AG08395 (cell line): ENCODE data around the gene FGGY.
"Not testable (repeated sequence)": the region's sequence is repeated elsewhere in the genome, so short reads cannot be mapped to it uniquely, and the experiment has no call there.

ENCODE experiments used
- DNase-seq: peaks from one replicate; pipeline ENCODE4 v3.0.0; 2012; ENCODE audit warnings: mixed read lengths, low spot score

The FGGY gene

DNA sequence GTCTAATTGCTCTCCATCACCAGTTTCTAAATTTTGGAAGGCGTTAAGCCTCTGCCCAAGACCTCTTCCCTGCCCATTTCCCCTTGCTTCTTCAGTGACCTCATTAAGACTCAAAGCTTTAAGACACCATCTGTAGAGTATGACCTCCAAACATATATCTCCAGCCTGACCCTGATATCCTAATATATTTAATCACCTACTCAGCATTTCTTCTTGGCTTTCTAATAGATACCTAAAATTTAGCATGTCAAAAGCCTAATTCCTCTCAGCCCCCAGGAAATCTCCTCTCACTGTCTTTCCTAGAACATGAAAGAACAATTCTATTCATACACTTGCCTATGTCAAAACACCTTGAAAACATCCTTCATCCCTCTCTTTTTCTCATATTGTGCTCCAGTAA, 282.3 kb downstream of the FGGY start:
- no peak for DNase-seq

DNA sequence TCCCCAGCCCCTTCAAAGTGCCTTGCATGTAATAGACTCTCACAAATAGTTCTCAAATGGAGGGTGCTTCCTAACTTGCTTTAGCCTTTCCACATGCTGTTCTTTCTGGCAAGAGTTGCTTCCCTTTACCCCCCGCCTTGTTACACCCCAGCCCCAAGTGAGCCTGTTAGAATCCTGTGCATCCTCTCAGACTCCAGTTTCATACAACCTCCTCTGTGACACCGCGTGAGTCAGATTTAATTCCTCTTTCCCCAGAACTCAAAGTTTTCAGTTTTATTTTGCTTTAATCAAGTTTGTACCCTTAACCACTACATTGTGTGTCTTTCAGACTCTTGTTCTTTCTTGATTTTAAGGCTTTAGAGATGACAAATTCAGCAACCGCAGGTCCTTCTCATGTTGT, 283.4 kb downstream of the FGGY start:
- DNase-seq: no peak

DNA sequence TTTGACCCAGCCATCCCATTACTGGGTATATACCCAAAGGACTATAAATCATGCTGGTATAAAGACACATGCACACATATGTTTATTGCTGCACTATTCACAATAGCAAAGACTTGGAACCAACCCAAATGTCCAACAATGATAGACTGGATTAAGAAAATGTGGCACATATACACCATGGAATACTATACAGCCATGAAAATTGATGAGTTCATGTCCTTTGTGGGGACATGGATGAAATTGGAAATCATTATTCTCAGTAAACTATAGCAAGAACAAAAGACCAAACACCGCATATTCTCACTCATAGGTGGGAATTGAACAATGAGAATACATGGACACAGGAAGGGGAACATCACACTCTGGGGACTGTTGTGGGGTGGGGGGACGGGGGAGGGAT, 295.5 kb downstream of the FGGY start:
- DNase-seq: not testable (repeated sequence)

DNA sequence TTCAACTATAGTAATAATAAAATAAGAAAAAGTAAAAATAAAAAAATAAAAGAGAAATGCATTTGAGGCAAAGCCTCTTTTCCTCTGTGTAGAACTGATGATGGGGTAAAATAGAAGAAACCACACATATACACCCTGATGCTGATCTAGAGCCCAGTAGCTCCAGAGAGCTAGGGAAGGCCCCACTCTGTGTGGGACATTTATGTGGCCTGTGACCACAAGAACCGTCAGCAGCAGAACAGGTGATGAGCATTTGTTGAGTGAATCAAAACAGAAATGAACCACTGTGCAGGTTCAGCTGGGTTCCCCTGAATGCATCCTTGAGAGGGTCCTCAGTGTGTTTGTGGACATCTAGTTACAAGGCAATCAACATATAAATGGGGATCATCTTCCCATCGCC, 296.0 kb downstream of the FGGY start:
- no peak for DNase-seq

DNA sequence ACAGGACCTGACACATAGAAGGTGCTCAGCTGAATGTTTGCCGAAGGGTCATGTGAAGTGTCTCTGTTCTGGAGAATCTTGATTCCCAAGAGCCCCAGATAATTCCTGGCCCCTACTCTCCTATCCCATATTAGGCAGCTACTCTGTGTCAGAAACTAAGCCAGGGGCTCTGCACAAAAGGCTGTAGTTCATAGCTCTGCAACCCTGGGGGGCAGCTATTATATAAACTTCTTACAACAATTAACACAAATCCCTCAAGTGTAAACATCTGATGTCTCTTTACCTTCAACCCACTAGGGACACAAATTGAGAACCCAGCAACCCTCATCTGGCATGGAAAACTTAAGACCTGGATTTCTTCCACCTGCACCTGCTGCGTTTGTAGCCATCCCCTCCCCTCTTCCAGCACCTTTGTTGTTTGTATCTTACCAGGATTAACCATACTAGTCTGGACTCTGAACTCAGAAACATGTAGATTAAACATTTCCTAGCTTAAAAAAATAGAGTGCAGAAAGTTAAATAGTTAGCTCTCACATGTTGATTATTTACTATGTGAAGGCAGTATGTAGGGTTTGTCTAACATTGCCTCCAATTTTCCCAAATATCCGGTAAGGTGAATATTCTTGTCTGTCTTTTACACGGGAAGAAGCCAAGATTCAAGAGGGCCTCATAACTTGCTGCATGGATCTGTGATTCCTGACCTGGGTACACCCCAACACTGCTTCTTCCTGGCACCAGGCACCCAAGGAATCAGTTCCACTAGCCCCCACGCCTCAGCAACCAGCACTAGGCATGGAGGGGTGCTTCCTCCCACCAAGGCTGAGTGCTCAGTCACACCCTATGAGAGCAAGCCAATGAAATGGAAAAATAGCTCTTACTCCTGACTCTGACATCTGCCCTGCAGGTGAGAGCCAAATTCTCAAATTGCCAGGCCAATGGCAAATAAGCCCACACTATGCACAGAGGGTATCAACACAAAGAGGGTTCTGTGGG, 297.2 kb downstream of the FGGY start:
- DNase-seq: no peak

DNA sequence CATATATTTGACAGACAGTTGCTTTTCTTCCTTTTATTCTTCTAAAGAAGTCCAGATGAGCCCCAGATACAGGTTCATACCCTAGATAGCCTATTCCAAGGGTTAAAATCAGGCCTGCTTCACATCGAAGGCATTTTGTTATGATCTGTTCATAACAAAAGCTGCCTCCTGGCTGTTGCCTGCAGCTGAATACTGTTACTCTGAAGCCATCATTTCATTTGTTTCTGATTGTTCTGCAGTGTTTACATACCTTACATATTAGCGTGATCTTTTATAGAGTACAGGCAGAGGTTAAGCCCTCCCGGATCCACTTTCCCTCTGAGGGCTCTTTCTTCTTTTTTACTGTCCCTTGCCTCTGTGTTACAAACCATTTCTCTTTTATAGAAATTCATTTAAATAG, 298.9 kb downstream of the FGGY start:
- peak; percentile 72 for DNase-seq

DNA sequence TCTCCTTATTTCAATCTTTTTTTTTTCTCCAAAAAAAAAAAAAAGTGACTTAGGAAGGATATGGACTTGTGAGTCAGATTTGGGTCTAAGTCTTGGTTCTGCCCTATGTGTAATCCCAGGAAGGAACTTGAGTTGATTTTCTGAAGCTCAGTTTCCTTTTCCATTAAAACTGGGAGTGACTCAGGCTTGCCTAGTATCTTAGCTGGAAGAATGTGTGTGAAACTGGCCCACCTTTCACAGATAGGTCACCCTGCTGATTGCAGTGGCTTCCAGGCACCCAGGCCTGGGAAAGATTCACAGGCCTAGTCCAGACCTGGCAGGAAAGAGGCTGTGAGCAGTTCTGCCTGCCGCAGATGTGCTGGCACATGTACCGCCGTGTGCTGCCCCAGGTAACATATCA, 299.5 kb downstream of the FGGY start:
- DNase-seq: peak; percentile 56

DNA sequence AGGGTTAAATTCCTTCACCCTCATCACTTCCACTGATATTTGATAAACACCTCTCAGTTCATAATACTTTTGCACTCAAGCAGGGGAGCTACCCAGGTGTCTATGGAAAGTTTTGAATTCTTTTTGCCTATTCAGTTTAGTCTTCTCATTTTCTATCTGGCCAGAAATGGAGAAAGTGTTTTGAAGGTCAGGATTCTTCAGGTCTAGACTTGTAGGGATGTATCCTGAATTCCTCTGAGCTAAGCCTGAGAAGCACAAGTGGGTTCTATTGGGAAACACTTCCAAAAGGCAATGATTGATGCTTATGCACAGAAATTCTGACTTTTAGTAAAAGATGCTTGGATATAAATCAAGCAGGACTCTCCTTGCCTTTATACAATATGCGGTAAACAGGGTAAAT, 300.1 kb downstream of the FGGY start:
- no peak for DNase-seq

DNA sequence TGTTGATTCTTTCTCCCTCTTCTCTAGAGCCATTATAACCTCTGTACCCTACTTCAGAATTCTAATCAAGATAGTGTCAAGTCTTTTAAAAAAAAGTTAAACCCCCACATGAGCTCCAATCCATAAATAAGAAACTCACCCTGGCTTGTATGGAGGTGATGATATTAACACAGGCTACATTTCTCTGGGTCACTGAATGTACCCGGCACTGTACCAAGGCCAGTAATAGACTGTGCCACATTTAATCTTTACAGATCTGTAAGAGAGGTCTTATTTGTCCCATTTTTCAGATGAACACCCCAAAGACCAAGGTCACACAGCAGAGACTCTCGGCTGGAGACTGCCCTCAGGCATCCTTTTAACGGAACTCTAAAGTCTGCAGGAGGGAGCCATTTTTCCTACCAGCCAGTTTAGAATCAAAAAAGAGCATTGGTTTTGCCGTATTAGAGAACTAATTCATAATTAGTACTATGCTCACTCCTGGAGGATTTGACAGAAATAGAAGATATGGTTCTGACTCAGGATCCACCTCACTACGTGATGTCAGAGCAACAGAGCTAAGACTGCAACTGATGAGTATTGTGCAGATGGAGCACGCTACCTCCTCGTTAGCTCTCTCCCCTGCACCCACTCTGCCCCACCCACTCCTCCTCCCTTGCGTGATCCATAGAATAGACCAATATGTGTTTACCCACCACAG, 300.7 kb downstream of the FGGY start:
- no peak for DNase-seq

DNA sequence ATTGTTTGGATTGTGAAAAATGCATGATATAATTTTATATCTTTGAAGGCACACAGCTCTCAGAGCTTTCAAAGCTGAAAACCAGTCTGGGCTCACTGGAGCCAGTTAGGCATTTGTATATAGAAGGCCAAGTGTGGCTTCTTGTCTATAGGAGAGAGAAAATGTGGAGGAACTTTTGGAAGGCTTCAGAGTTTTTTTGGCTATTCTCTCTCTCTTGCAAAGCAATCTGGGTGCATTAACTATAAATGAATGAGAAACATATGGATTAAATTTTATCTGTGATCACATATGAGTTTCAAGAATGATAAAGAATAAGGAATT, 301.2 kb downstream of the FGGY start:
- DNase-seq: no peak

DNA sequence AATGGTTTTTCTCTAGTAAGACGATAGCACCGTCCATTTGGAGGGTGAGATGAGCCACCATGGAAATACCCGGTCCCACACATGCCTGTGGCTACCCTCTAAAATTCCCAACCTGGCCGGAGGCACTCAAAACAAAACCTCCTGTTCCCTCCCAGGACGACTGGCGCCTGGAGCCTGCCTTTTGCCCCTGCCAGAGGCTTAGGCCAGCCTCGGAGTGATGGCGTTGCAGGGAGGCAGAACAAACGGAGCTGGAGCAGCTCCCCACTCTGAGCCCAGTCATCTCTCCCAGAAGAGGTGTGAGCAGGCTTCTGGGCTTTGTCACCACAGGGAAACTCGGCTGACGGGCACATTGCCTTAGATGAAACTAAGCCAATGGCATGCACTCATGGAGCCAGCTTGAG, 304.1 kb downstream of the FGGY start:
- DNase-seq: peak; percentile 72

DNA sequence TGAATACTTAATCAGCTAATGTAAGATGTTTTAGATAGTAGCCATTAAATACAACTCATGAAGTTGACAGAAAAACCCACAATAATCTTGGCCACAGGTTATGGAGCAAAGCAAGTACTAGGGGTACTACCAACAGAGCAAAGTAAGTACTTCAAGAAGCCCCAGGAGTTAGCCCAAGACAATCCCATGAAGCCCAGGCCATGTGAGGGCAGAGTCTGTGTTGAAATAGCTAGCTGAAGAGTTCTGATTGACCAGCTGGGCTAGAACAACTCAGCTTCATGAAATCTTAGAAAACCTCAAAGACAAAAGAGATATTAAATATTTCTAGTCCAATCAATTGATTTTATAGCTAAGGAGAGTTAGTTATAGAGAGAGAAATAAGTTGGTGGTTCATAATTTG, 304.9 kb downstream of the FGGY start:
- no peak for DNase-seq

DNA sequence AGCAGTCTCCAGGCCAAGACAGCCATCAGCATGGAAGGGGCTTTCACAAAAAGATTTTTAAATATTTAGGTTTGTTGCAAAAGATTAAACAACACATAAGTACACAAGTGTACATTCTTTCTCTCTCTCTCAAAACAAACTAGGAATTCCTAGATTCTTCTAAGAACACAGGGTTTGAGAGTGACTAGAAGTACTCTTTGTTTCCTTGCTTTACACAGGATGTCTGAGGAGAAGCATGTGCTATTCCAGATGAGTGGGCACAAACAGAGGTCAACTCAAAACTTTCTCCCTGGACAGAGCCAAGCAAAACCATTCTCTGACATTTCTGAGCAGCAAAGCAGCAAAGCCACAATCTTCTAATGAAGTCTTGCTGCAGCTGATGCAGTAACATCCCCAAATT, 307.3 kb downstream of the FGGY start:
- DNase-seq: no peak

DNA sequence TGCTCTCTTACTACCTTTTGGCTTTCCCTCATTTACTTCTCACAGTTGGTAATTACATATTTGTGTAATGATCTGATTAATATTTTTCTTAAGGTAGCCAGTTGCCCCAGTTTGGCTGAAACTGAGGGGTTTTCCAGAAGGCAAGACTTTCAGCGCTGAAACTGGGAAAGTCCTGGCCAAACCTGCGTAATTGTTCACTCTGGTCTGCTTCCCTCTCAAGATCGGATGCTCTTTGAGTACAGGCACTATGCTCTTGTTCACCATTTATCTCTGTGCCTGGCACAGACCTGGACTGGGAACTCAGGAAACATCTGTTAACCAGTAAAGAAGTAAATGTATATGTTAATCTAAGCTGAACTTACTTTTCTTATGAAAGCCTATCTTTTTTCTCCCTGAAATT, 308.3 kb downstream of the FGGY start:
- no peak for DNase-seq

DNA sequence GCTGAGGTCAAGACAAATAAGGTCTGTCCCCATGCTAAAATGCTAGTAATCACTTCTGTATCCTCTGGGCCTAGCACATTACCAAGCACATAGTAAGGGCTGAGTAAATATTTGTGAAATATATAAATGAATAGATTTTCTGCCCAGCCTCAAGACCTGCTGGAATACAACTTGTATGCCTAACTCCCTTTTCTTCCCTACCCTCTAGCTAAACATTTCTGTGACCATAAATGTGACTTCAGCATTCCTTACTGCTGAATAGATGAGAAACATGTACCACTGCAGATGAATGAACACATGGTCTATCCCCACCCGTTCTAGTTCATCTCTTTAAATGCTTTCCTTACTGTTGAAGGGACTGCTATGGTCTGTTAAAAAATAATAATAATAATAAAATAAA, 308.9 kb downstream of the FGGY start:
- DNase-seq: peak; percentile 23

DNA sequence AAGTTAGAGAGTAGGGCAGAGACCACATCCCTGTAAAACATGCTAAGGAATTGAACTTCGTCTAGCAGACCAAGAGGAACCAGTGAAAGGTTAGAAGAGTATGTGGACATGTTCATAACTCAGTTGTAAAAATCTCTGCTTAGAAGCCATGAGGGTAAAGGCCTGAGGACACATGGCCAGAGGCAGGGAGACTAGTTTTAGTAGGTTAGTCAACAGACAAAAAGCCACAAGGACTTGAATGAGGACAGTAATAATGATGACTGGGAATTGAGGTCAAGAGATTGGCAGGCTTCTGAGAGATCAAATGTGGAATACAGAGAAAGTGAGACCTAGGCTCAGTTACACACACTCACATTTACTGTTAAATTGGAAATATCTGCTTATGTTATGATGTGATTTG, 312.4 kb downstream of the FGGY start:
- DNase-seq: no peak

DNA sequence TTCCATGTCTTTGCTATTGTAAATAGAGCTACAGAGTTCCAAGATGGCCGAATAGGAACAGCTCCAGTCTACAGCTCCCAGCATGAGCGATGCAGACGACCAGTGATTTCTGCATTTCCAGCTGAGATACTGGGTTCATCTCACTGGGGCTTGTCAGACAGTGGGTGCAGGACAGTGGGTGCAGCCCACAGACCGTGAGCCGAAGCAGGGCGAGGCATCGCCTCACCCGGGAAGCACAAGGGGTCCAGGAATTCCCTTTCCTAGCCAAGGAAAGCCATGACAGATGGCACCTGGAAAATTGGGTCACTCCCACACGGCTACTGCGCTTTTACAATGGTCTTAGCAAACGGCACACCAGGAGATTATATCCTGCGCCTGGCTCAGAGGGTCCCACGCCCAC, 313.6 kb downstream of the FGGY start:
- not testable (repeated sequence) for DNase-seq

DNA sequence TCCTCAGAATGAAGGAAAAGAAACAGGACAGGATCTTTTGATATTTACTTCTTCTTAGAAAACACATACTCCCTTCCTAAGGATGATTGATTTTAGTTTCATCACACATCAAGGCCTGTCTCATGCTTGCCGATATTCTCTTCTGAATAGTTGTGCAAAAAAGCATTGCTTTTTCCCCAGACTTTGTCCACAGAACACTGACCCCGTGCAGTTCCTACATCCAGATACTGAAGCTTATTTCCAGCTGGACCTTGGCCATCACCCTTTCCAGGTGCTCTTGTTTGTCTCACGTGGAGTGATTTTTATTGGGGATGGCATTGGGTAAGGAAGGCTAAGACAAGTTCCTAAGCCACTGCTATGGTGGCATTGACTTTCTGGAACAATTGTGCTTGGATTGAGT, 320.5 kb downstream of the FGGY start:
- DNase-seq: no peak

DNA sequence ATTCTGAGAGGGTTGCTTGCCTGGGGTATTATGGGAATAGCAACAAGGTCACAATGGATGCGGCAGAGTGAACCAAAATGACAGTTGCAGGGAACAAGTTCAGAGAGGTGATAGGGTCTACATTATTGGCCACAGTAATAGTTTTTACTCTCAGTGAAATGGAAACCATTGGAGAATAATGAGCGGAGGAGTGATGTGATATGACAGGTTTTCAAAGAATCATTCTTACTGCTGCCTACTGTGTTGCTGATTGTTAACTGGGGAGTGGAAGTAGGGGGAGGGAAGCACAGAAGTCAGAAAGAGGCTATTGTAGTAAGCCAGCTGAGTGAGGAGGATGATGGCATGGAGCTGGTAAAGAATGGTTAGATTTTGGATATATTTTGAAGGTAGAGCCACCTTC, 322.7 kb downstream of the FGGY start:
- DNase-seq: no peak

DNA sequence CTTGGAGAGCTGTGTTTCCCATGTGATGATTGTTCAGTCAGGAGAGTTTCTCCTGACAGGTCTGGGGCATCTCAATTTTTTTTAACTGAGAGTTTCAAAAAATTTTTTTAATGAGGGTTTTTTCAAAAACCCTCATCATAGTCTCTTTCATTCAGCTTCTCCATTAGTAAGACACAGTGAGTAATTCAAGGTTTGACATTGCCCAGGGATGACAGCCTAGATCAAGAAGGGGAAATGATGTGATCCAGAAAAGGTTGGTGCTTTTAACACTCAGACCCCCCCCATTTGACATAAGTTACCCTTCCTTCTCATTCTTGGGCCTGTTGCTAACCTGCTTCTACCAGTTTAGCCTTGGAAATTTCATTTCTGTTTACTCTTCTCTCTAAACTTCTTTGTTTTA, 328.5 kb downstream of the FGGY start:
- no peak for DNase-seq

DNA sequence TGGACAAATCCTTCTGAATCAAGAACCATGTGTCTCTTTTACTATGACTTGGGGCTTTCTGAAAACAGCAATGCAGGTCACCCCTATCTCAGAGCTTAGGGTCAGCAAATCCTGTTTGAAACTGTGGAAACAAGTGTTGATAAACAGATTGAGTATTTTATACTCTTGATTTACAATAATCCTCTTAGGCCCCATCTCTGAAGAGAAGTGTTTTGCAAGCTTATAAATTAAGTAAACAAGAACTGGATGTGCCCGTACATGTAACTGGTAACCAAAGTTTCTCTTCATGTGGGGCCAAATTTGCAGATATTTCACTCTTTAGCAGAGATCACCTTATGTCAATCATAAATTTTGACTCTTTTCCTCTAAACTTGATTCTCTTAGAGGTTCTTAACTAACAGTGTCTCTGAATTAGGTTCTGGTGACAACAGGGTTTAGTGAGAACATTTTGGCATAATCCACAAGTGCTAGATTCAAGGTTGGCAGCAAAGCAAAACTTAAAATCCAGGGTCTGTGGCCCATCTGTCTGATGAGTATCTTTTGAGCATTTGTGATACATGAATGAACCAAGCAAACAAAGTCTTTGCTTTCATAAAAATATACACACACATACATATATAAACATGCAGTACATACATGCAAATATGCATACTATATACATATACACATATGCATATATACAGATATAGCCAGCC, 334.8 kb downstream of the FGGY start:
- no peak for DNase-seq

DNA sequence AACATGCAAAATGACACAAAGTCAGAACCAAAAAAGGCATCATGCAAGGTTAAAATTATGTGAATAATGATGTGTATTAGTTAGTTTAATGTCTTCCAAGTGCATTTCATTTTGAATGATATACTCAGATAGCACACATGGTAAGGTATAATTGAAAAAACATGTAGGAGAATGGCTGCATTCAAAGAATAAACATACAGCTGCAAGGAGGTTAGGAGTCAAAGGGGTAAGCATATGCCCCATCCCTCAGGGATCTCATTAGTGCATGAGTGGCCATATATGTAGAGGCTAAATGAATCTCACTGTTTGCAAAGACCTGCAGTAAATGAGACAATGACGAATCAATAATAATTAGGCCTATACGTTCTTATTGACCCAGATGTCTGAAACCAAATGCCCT, 338.2 kb downstream of the FGGY start:
- no peak for DNase-seq

DNA sequence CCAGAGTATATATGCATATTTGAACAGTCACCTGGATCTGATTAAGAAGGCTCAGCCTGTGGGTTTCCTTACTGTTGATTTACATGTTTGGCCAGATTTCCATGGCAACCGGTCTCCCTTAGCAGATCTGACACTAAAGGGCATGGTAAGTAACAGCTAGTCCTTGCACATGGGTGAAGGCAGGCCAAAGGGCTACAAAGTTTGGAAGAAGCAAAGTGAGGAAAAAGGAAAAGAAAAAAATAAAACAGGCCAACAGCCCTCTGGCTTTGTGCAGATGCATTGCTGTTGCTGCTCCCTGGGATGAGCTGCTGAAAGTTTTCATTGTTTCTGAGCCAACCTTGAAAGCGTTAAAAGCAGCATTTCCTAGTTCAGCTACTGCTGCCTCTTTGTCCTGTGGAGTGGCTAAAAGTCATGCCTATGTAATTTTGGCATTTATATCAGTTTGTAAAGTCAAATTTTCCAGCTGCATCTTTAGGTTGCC, 341.4 kb downstream of the FGGY start:
- peak; percentile 86 for DNase-seq
